Measurements from ENCODE around the gene ADORA2B. TPM values are rescaled to one million over a fixed set of nuclear protein-coding genes. Genes with fewer than 3 reads are reported as not detected.
A peak's percentile ranks its signal among the peaks of the same experiment; 100 is the strongest.

Gene ADORA2B
- total and polyA plus RNA-seq, 9 donors, result 0.06 to 1.0 (median 0.28) TPM; not detected in 3

DNA sequence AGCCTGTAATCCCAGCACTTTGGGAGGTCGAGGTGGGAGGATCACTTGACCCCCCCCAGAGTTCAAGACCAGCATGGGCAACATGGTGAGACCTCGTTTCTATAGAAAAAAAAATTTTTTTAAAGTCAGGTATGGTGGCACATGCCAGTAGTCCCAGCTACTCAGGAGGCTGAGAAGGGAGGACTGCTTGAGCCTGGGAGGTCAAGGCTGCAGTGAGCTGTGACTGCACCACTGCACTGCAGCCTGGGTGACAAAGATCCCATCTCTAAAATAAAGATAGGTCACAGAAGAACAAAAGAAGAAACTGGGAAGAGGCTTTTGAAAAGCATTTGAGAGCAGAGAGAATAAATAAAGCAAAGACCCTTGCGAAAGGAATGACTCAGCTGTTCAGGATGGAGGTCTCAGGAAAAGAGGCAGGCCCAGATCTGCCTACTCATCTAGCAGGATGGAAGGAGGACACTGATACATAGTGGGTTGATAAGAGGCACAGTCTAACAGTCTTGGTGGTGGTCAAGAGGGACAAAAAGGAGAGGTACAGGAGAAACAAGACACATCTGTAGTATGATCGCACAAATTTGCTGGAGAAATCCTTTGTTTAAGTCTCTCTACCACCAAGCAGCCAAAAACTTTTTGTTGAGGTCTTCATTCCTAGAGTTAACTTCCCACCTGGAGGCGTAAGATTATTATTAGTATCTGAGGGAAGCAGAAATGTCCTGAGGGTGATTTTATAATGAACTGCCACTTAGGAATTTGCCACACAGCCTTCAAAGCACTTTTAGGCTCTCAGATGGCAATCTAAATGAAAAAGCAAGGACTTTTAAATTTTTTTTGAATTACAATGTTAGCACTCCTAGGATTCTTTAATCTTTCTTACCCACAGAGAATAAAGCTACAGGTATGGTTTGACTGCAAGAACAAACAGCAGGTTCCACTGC, 37.0 kb downstream of the ADORA2B start:
- no peak for DNase-seq
- no peak overlapping the region for H3K4me3 ChIP-seq
- H3K36me3 ChIP-seq, result no peaks in the 10 kb centered on the region
- TF ChIP-seq EP300 (IDR thresholded peaks at IDR 0.05) (no peak), POLR2A (IDR thresholded peaks at IDR 0.05) (no peak)
- TF ChIP-seq, protein P1, sequence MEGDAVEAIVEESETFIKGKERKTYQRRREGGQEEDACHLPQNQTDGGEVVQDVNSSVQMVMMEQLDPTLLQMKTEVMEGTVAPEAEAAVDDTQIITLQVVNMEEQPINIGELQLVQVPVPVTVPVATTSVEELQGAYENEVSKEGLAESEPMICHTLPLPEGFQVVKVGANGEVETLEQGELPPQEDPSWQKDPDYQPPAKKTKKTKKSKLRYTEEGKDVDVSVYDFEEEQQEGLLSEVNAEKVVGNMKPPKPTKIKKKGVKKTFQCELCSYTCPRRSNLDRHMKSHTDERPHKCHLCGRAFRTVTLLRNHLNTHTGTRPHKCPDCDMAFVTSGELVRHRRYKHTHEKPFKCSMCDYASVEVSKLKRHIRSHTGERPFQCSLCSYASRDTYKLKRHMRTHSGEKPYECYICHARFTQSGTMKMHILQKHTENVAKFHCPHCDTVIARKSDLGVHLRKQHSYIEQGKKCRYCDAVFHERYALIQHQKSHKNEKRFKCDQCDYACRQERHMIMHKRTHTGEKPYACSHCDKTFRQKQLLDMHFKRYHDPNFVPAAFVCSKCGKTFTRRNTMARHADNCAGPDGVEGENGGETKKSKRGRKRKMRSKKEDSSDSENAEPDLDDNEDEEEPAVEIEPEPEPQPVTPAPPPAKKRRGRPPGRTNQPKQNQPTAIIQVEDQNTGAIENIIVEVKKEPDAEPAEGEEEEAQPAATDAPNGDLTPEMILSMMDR (IDR thresholded peaks at IDR 0.05), result no peak
- no peaks in the 10 kb centered on the region for H3K4me1 ChIP-seq (ENCODE audit: insufficient read depth)
- no peak overlapping the region for H3K27ac ChIP-seq
- H3K27me3 ChIP-seq, result no peaks in the 10 kb centered on the region
- H3K9me3 ChIP-seq, result no peaks in the 10 kb centered on the region
- 81 to 86% (median 86%) methylated on average over 5 of the region's 5 CpGs for WGBS, 3 donors
- intact Hi-C loops (cut with DNase I), result no loop called here

DNA sequence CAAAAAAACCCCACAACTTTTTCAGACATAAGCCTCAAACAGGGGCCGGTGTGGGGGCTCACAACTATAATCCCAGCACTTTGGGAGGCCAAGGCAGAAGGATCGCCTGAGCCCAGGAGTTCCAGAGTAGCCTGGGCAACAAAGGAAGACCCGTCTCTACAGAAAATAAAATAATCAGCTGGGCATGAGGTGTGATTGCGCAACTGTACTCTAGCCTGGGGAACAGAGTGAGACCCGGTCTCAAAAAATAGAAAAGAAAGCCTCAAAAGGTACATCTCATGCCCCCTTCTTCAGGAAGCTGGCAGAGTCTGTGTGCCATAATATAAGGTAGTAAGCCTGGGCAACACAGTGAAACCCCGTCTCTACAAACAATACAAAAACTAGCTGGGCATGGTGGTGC, 51.4 kb downstream of the ADORA2B start:
- no peak for DNase-seq
- H3K4me1 ChIP-seq (ENCODE audit: insufficient read depth), result peaks cover 8% of the 10 kb centered on the region
- no peaks in the 10 kb centered on the region for H3K9me3 ChIP-seq
- no peaks in the 10 kb centered on the region for H3K27me3 ChIP-seq
- H3K36me3 ChIP-seq, result no peaks in the 10 kb centered on the region
- no peak overlapping the region for H3K4me3 ChIP-seq
- no peak overlapping the region for H3K27ac ChIP-seq
- intact Hi-C loops (cut with DNase I), result no loop called here
- 71 to 84% (median 77%) methylated on average over 6 of the region's 6 CpGs for WGBS, 3 donors
- TF ChIP-seq, protein P1 (IDR thresholded peaks at IDR 0.05), result no peak
- TF ChIP-seq POLR2A (IDR thresholded peaks at IDR 0.05) (no peak), EP300 (IDR thresholded peaks at IDR 0.05) (no peak)

DNA sequence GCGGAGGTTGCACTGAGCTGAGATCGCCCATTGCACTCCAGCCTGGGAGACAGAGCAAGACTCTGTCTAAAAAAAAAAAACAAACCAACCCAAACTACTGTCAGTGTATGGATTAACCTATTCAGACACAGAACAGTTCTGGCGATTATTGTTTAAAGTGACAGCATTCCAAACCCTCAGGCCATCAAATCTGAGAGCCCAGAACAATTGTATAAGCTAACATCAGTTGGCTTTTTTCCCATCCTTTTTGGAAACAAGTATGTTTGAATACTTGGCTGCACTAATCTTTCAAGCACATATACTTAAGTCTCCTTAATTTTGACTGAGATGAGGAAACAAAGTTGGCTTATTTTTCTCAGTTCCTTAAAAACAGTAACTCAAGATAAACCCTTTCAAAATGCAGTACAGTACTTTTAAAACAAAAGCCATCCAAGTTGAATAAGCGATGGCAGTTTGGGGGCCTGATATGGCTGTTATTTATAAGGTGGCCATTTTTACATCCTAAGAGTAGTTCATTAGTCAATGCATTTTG, 53.2 kb downstream of the ADORA2B start:
- 76 to 86% (median 81%) methylated on average over 4 of the region's 4 CpGs for WGBS, 3 donors
- H3K27me3 ChIP-seq, result no peaks in the 10 kb centered on the region
- DNase-seq, result no peak
- H3K27ac ChIP-seq, result peak overlapping the region in 1 of 2 donors; percentile 98
- no peaks in the 10 kb centered on the region for H3K36me3 ChIP-seq
- H3K4me1 ChIP-seq (ENCODE audit: insufficient read depth), result peaks cover 10% of the 10 kb centered on the region
- no peaks in the 10 kb centered on the region for H3K9me3 ChIP-seq
- intact Hi-C loops (cut with DNase I), result no loop called here
- no peak overlapping the region for H3K4me3 ChIP-seq
- TF ChIP-seq POLR2A (IDR thresholded peaks at IDR 0.05) (no peak), EP300 (IDR thresholded peaks at IDR 0.05) (no peak)
- TF ChIP-seq, protein P1 (IDR thresholded peaks at IDR 0.05), result no peak

DNA sequence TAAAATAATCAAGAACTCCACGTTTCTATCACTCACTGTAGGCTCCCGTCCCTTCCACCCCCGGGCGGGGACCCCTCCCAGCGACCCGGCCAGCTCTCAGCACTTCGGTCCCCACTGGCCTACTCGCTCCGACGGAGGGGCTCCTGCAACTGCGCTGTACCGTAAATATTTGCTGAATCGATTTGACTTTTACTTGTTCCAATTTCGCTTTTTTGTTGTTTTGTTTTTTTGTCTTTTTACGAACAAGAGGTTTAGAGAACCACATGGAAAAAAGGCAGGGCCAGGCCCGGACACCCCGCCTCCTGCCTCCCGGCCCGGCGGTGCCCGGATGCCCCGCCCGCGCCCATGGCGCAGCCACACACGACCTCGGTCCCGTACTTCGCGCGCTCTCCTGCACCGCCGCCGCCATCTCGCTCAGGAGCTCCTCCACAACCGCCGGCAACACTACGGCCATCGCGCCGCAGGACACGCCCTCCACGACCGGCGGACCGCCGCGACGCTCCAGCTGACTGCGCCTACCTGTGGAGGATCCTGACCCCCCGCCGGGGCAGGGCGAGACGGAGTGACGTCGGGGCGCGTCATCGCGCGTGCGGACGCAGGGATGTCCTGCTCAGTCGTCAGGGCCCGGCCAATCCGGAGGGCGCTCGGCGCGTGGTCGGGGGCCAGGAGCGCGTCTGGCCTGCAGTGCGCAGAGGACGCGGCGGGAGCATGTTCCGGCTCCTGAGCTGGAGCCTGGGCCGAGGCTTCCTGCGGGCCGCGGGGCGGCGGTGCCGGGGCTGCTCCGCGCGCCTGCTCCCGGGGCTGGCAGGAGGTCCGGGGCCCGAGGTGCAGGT, 54.4 kb downstream of the ADORA2B start, which contains the start of the genes TTC19 and ZSWIM7:
TTC19 (plus strand) TSS at position 684 of the 833 bp plus-strand sequence; CDS start at position 709, 25 bp downstream.
ZSWIM7 (minus strand) TSS at position 564 of the 833 bp plus-strand sequence; CDS start at position 454, 110 bp downstream.
- H3K27me3 ChIP-seq, result no peaks in the 10 kb centered on the region
- H3K4me3 ChIP-seq, result peak within 1 kb of the TSS; percentile 68
- H3K36me3 ChIP-seq, result no peaks in the 10 kb centered on the region
- no peak for TF ChIP-seq EP300 (IDR thresholded peaks at IDR 0.05)
- TF ChIP-seq, protein P1 (IDR thresholded peaks at IDR 0.05), result peak in 2 of 3 donors; percentile 7 to 21
- peak; percentile 92 for TF ChIP-seq POLR2A (IDR thresholded peaks at IDR 0.05)
- H3K27ac ChIP-seq, result peak within 1 kb of the TSS; percentile 94 to 98
- H3K9me3 ChIP-seq, result no peaks in the 10 kb centered on the region
- WGBS, 3 donors, result 0% methylated on average over 80 to 91 of the region's 91 CpGs
- intact Hi-C loops (cut with DNase I), result no loop called here
- peak; percentile 95 to 97 (median 96) for DNase-seq
- peaks cover 10% of the 10 kb centered on the region for H3K4me1 ChIP-seq (ENCODE audit: insufficient read depth)
